Measurements from ENCODE around the gene ZNF100.
A peak's percentile ranks its signal among the peaks of the same experiment; 100 is the strongest.

Gene ZNF100

DNA sequence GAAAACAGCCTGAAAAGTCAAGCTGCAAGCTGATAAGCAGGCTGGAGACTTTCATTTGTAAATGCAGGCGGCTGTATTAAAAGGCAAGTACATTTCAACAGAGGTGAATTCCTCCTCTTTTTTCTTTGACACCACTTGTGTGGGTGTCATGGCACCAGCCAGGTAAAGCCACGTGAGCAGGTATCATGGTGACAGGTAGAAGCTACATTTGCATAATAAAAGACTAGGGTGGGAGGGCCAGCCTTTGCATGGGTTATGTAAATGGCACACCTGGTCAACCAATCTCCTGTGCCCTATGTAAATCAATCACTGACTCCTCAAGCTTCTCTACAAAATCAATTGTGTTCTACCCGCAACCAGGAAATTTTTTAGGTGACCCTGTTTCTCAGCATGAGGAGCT lies 68.2 kb downstream of the ZNF100 start:
- no peak for DNase-seq

DNA sequence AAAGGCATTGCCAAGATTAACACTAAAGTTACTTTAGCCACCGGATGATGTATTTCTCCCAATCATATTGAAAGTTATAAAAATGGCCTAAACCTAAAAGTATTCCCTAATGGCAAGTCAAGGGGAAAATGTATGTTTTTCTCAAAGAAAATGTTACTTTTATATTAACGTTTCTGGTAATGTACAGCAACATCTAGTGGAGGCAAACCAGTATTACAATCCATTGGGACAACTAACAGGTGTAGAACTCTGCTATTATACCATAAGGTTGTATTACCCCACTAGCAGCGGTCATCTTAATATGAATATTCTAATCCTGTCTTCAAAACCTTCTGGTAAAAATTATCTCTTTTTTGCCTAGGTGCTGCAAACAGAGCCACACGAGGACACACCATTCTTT lies 69.2 kb downstream of the ZNF100 start:
- DNase-seq = peak; percentile 75

DNA sequence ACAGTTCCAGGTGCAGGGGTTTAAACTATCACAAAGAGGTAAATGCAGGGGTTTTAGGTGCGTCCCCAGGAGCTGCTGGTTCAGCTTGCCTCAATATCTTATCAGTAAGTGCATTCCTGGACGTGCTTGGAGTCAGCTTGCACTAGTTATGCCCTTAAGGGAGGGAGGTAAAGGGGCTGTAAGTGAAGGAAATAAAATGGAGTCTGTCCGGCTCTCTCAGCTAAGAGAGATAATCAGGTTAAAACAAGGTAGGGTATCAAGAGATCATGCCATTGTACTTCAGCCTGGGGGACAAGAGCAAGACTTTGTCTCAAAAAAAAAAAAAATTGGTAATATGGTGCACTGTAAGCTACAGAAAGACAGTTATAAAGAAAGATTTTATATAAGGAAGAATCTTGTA lies 69.7 kb downstream of the ZNF100 start:
- DNase-seq = no peak

DNA sequence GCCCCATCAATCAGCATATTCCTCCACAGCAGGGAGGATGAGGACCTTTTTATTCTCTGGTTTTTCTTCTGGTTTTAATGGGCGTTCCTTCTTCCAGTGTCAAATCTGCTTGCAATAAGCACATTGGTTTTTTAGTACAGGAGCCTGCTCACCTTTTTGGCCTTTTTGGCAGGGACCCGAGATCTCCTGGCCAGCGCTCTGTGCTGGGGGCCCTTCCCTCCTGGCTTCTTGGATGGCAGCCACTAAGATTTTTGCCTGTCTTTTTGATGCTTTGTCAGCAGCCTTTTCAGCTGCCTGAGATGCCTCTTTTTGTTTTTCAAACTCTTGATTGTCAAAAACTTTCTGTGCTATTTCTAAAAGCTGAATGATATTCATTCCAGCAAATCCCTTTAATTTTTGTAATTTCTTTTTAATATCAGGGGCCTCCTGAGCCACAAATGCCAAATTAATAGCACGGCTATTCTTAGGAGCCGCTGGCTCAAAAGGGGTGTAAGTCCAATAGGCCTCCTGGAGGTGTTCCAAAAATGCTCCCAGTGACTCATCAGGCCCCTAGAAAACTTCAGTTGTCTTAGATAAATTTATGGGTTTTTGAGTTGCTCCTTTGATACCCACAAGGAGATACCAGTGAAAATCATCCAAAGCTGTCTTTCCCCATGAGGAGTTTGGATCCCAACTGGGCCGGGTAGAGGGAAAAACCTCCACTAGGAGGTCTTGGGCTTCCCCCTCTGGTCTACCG lies 73.0 kb downstream of the ZNF100 start:
- no peak for DNase-seq

DNA sequence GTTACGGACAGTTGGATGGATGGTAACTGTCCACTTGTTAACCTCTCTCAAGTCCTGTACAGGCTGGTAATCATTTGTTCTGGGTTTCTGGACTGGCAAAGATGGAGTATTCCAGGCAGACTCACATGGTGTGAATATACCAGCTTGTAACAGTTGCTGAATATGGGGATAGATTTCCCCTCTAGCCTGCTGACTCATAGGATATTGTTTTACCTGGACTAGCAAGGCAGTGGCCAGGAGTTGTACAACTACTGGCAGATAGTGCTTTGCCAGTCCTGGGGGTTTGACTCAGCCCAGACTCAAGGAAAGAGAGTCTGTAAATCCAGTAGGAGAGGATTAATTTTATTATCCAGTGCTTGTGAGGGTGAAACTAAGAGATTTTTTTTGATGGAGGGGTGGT lies 74.0 kb downstream of the ZNF100 start:
- DNase-seq = no peak

DNA sequence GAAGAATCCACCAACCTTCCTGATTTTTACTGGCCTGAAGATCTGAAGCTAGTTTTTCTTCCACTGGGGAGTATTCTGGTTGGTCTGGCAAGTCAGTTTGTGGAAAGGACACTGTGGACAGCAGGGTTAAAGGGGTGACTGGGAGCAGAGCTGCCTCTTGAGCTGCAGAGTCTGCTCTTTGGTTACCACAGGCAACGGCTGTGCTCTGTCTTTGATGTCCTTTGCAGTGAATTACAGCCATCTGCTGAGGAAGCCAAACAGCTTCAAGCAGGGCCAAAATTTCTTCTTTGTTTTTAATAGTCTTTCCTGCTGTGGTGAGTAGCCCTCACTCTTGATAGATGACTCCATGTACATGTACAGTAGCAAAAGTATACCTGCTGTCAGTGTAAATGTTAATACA lies 75.7 kb downstream of the ZNF100 start:
- no peak for DNase-seq

DNA sequence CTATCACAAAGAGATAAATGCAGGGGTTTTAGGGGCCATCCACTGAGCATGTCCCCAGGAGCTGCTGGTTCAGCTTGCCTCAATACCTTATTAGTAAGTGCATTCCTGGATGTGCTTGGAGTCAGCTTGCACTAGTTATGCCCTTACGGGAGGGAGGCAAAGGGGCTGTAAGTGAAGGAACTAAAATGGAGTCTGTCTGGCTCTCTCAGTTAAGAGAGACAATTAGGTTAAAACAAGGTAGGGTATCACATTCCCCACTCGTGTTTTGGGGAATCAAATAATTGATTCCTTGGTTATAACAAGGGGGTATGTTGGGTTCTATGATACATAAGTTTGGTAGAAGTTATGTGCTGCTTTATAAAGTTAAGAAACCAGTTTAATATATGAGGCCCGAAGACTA lies 78.9 kb downstream of the ZNF100 start:
- DNase-seq = no peak

DNA sequence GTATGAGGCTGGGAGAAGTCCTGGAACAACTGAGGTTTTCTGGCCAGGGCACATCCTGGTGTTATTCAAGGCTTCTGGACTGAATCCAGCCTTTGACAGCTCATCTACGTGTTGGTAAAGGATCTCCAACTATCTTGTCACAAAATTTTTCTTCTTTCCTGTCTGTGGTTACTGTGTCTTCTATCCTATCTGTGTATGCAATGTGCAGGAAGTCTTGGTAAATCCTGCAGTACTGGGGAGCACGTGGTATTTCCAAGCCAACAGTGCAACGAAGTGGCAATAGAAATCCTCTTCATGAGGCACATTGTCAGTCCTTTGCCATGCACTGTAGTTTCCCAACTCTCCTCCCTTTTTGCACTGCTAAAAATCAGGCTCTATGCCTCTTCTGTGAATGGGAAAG lies 86.7 kb downstream of the ZNF100 start:
- no peak for DNase-seq

DNA sequence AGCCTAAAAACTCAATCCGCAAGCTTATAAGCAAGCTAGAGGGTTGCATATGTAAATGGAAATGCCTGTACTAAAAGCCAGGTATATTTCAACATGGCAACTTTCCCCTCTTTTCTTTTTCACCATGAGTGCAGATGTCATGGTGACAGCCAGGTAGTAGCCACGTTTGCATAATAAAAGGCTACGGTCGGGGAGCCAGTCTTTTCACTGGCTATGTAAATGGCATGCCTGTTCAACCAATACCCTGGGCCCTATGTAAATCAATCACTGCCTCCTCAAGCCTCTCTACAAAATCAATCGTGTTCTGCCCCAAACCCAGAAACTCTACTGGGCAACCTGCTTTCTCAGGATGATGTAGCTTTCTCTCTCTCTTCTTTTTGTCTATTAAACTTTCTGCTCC lies 87.4 kb downstream of the ZNF100 start:
- no peak for DNase-seq

DNA sequence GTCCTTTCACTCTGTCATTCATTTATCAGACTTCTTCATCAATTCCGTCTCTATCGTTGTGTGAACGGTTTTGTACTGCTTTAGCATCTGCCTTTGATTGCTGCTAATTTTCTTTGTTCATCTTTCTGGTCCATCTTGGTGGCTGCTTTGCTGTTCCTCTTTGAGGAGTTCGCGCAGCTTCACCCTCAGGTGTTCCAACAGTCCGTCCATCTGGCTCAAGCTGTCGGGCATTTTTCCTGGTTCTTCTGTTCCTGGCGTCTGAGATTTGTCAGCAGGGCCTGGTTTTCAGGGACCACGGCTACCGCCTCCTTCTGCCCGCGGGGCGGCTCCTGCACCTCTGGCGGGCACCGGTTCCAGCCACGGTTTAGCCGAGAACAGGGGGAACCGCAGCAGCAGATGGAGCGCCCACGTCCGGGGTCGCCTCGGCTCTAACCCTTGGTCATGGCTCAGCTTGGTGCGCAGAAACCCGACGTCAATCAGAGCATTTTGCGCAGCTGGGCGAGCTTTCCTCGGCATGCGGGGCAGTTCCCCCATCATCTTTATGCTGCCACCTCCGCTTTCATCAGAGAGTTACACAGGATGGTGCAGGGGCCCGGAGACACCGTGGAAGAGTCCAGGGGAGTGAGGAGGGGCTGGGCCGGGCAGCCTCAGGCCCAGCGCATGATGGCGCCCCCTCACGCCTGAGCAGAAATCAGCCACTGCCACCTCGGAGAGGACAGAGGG lies 89.5 kb downstream of the ZNF100 start:
- peak; percentile 8 for DNase-seq

DNA sequence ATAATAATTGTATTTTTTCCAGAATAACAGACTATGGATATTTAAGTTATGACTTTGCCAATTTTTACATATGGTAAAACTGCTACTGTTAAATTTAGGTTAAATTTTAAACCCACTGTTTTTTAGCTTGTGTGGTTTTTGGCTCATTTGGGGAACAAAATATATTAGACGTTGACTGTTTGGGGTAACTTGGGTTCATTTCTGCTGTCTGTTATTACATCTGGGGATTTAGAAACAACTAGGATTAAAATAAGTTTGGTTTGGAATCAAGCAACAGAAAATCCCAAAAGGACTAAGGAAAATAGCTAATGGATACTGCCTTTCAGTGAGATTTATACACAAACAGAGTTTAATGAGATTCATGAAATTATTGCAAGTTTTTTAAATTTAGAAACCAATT lies 92.9 kb downstream of the ZNF100 start:
- no peak for DNase-seq

DNA sequence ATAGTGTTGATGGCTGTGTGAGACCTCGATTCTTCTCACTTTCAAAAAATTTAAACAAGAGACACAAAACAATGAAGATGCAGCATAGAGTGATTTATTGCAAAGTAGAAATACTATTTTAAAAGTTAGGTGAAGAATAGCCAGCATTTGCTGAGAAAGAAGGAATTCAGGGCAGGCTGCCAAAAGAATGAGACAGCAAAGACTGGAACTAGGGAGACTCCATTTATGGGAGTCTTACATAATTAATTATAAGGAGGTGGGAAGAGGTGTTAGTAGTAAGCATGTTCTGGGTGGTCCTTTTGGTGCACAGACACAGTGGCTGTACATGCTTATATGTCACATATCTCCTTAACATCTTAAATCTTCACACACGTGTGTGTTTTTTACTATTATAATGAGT lies 93.9 kb downstream of the ZNF100 start:
- DNase-seq = peak; percentile 66
